H1 (cell line): Measurements from ENCODE around the gene MVP. TPM values are rescaled to one million over a fixed set of nuclear protein-coding genes. Genes with fewer than 3 reads are reported as not detected.

Experiments used
- MAX ChIP-seq: IDR thresholded peaks from 2 replicates; pipeline ENCODE4 v1.6.1; 2012; ENCODE audit warnings: inconsistent platforms
- polyA plus RNA-seq, 7 experiments: library from polyadenylated mRNA; depleted of rRNA in 3 of 7; stranded (reverse) in 5 of 7; unstranded in 2 of 7; fragments of >200 nt in 5 of 7; fragments of 200-250 nt in 2 of 7; gene quantifications; 1 replicate in 5 of 7; 2 replicates in 1 of 7; 4 replicates in 1 of 7; pipeline versions ENCODE4 v1.2.1 to v1.2.3, GENCODE V29; 2011 to 2013; ENCODE audit warnings: missing spikeins in 2 of 7, mixed read lengths in 2 of 7
- total RNA-seq: library from RNA; stranded (reverse); fragmentation: NEBNext Ultra II Directional; extraction: Animal tissue kit (Norgen Biotek cat#: 25700); gene quantifications from 2 replicates; pipeline ENCODE4 v1.2.1, GENCODE V29; 2021

Gene MVP
- total and polyA plus RNA-seq, 2 of the 8 experiments (the other 6 are each of a cell fraction or from before 2014, with no cell fraction given) = 1.9 TPM

- TF ChIP-seq MAX = no peak
Measured at GRCh38 chr16:29850998-29851397, 30.7 kb downstream of the MVP start (continued).
